ENCODE measurements around the gene TKT. TPM values are rescaled to one million over a fixed set of nuclear protein-coding genes. Genes with fewer than 3 reads are reported as not detected.

Gene TKT
- total RNA-seq, 1 donor from 2014 or later, result 437 TPM

DNA sequence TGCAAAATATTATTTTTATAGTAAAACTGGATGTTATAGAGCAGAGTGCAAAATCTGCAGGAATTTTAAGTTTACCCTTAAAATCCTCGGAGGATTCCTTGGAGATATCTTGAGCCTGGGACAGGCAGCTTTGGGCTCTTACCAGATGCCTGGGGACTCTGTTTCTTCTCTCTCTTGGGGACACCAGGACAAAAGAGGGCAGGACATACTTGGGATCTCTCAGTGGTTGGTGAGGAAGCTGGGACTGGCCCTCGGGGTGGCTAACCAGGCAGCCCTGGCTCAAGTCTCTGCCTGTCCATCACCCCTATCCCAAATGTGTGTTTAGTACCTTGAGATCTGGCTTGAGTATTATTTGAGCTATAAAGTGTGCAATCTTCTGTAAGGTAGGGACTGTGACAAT lies 38.6 kb downstream of the TKT start:
- DNase-seq (no peak), ATAC-seq (no peak)
- H3K27me3 ChIP-seq (ENCODE audit: low read depth), result no peaks in the 10 kb centered on the region
- intact Hi-C loops (cut with DNase I), result no loop called here
- TF ChIP-seq CTCF (IDR thresholded peaks at IDR 0.05), result no peak
- no peak overlapping the region for H3K27ac ChIP-seq
- no peaks in the 10 kb centered on the region for H3K9me3 ChIP-seq
- H3K4me1 ChIP-seq, result no peaks in the 10 kb centered on the region
- no peaks in the 10 kb centered on the region for H3K36me3 ChIP-seq
- H3K4me3 ChIP-seq, result no peak overlapping the region

DNA sequence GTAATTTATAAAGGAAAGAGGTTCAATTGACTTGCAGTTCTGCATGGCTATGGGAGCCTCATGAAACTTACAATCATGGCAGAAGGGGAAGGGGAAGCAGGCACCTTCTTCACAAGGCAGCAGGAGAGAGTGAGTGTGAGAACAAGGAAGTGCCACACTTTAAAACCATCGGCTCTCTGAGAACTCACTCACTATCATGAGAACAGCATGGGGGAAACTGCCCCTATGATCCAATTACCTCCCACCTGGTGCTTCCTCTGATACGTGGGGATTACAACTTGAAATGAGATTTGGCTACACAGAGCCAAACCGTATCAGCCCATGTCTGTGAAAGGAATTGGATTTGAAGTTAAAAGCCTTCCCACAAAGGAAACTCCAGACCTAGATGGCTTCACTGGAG lies 39.1 kb downstream of the TKT start:
- Histone ChIP-seq H3K4me1 (no peaks in the 10 kb centered on the region), H3K27me3 (ENCODE audit: low read depth) (no peaks in the 10 kb centered on the region), H3K9me3 (no peaks in the 10 kb centered on the region), H3K36me3 (no peaks in the 10 kb centered on the region), H3K4me3 (no peak overlapping the region), H3K27ac (no peak overlapping the region)
- no peak for TF ChIP-seq CTCF (IDR thresholded peaks at IDR 0.05)
- intact Hi-C loops (cut with DNase I), result no loop called here
- DNase-seq (peak; percentile 2), ATAC-seq (no peak)

DNA sequence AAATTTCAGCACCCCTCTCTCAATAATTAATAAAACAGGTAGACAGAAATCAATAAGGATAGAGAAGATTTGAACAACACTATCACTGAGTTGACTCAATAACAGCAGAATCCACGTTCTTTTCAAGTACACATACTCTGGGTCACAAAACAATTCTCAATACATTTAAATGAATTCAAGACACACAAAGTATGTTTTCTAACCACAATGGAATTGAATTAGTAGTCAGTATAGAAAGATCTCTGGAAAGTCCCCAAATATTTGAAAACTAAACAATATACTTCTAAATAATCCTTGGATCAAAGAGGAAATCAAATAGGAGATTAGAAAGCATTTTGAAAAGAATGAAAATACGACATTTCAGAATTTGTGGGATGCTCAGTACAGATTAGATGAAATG lies 40.0 kb downstream of the TKT start:
- Histone ChIP-seq H3K27me3 (ENCODE audit: low read depth) (no peaks in the 10 kb centered on the region), H3K9me3 (no peaks in the 10 kb centered on the region), H3K4me1 (no peaks in the 10 kb centered on the region), H3K36me3 (no peaks in the 10 kb centered on the region), H3K27ac (no peak overlapping the region), H3K4me3 (no peak overlapping the region)
- ATAC-seq (no peak), DNase-seq (no peak)
- no peak for TF ChIP-seq CTCF (IDR thresholded peaks at IDR 0.05)
- intact Hi-C loops (cut with DNase I), result no loop called here

DNA sequence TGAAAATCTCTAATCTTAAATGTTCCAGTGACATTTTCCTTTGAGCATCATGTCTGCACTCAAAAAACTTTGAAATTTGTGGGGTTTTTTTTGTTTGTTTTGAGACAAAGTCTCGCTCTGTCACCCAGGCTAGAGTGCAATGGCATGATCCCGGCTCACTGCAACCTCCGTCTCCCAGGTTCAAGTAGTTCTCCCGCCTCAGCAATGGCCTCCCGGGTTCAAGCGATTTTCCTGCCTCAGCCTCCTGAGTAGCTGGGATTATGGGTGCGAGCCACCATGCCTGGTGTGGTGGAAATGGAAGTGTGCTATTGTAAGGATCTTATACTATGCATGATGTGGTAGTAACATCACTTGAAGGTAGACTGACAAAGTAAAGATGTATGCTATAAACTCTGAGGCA lies 42.5 kb downstream of the TKT start:
- Histone ChIP-seq H3K4me3 (no peak overlapping the region), H3K4me1 (no peaks in the 10 kb centered on the region), H3K27me3 (ENCODE audit: low read depth) (no peaks in the 10 kb centered on the region), H3K36me3 (no peaks in the 10 kb centered on the region), H3K27ac (no peak overlapping the region), H3K9me3 (peaks cover 2% of the 10 kb centered on the region)
- intact Hi-C loops (cut with DNase I), result no loop called here
- ATAC-seq (no peak), DNase-seq (peak; percentile 12)
- TF ChIP-seq CTCF (IDR thresholded peaks at IDR 0.05), result no peak

- no peak for TF ChIP-seq CTCF (IDR thresholded peaks at IDR 0.05)
- H3K27me3 ChIP-seq (ENCODE audit: low read depth), result no peaks in the 10 kb centered on the region
- no peak overlapping the region for H3K4me3 ChIP-seq
- peaks cover 5% of the 10 kb centered on the region for H3K9me3 ChIP-seq
- H3K36me3 ChIP-seq, result no peaks in the 10 kb centered on the region
- ATAC-seq, result no peak
- no peaks in the 10 kb centered on the region for H3K4me1 ChIP-seq
- no peak overlapping the region for H3K27ac ChIP-seq
- intact Hi-C loops (cut with DNase I), result no loop called here
- DNase-seq, result peak; percentile 11
These were observed 43.8 kb downstream of the TKT start for GRCh38 chr3:53211706-53212702.

All from lower lobe of right lung (tissue), 2 donors.